WERI-Rb-1 (cell line): Measurements from ENCODE around the gene ATAD1.

Source experiments
- DNase-seq: peaks from one replicate; pipeline ENCODE4 v3.0.0-alpha.2; 2020
- H3K27ac ChIP-seq: fragments of 250-450 bp; sonication (Bioruptor Pico); 2 replicates; pipeline ENCODE4 v1.5.1; 2020; ENCODE audit warnings: mild to moderate bottlenecking, moderate library complexity
- H3K27me3 ChIP-seq: fragments of 250-450 bp; sonication (Bioruptor Pico); 2 replicates; pipeline ENCODE4 v1.5.1; 2021; ENCODE audit warnings: mild to moderate bottlenecking, low read depth, moderate library complexity; ENCODE audit not compliant: insufficient read depth, severe bottlenecking
- H3K36me3 ChIP-seq: fragments of 250-450 bp; sonication (Bioruptor Pico); 2 replicates; pipeline ENCODE4 v1.5.1; 2020; ENCODE audit warnings: mild to moderate bottlenecking, moderate library complexity
- H3K4me3 ChIP-seq: 2 replicates; pipeline ENCODE4 v1.5.1; 2011; ENCODE audit warnings: low read depth, mild to moderate bottlenecking, control low read depth, low read length
- H3K9me3 ChIP-seq: fragments of 250-450 bp; sonication (Bioruptor Pico); 2 replicates; pipeline ENCODE4 v1.5.1; 2021; ENCODE audit warnings: mild to moderate bottlenecking, moderate library complexity; ENCODE audit not compliant: severe bottlenecking
- CTCF ChIP-seq: IDR thresholded peaks from 2 replicates; pipeline ENCODE4 v1.5.1; 2011; ENCODE audit warnings: low read depth, mild to moderate bottlenecking, control low read depth, inconsistent platforms, low read length

Gene ATAD1

GRCh38 chr10:87715552-87716347 is 102.3 kb downstream of the ATAD1 start:
- no peak for TF ChIP-seq CTCF
- Histone ChIP-seq H3K4me3 (no peak overlapping the region), H3K27ac (no peak overlapping the region), H3K36me3 (no peaks in the 10 kb centered on the region), H3K27me3 (no peaks in the 10 kb centered on the region), H3K9me3 (no peaks in the 10 kb centered on the region)
- DNase-seq: no peak

GRCh38 chr10:87713707-87714106 is 104.3 kb downstream of the ATAD1 start:
- H3K9me3 ChIP-seq: no peaks in the 10 kb centered on the region
- H3K27me3 ChIP-seq: no peaks in the 10 kb centered on the region
- H3K36me3 ChIP-seq: no peaks in the 10 kb centered on the region
- no peak overlapping the region for H3K27ac ChIP-seq
- no peak overlapping the region for H3K4me3 ChIP-seq
- TF ChIP-seq CTCF: no peak
- no peak for DNase-seq

GRCh38 chr10:87712913-87713616 is 105.0 kb downstream of the ATAD1 start:
- H3K9me3 ChIP-seq: no peaks in the 10 kb centered on the region
- no peak for TF ChIP-seq CTCF
- H3K27me3 ChIP-seq: no peaks in the 10 kb centered on the region
- no peak overlapping the region for H3K4me3 ChIP-seq
- H3K36me3 ChIP-seq: no peaks in the 10 kb centered on the region
- DNase-seq: no peak
- no peak overlapping the region for H3K27ac ChIP-seq

DNA sequence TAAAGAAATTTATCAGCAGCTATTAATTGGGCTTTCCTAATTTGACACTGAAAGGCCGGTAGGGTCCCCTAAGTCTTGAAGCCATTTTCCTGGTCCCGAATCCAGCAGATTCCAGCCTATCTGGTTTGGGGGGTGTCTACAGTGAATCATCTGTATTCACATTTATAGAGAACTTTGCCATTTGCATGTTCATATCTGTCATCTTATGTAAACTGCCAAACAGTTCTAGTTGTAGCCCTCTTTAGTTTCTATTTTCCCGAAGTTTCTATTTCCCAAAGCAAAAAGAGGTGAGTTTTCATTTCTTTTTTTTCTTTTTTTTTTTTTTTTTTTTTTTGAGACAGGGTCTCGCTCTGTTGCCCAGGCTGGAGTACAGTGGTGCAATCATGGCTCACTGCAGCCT is 110.8 kb downstream of the ATAD1 start:
- DNase-seq: no peak
- H3K27ac ChIP-seq: no peak overlapping the region
- no peak overlapping the region for H3K4me3 ChIP-seq
- no peaks in the 10 kb centered on the region for H3K36me3 ChIP-seq
- H3K9me3 ChIP-seq: no peaks in the 10 kb centered on the region
- no peak for TF ChIP-seq CTCF
- no peaks in the 10 kb centered on the region for H3K27me3 ChIP-seq

GRCh38 chr10:87706731-87707130 is 111.3 kb downstream of the ATAD1 start:
- no peak for DNase-seq

More at GRCh38 chr10:87706731-87707130, 111.3 kb downstream of the ATAD1 start:
- no peaks in the 10 kb centered on the region for H3K36me3 ChIP-seq
- H3K9me3 ChIP-seq: no peaks in the 10 kb centered on the region
- H3K27ac ChIP-seq: no peak overlapping the region
- H3K4me3 ChIP-seq: no peak overlapping the region
- TF ChIP-seq CTCF: no peak
- H3K27me3 ChIP-seq: no peaks in the 10 kb centered on the region
